ENCODE data around the gene PRKACB.

DNA sequence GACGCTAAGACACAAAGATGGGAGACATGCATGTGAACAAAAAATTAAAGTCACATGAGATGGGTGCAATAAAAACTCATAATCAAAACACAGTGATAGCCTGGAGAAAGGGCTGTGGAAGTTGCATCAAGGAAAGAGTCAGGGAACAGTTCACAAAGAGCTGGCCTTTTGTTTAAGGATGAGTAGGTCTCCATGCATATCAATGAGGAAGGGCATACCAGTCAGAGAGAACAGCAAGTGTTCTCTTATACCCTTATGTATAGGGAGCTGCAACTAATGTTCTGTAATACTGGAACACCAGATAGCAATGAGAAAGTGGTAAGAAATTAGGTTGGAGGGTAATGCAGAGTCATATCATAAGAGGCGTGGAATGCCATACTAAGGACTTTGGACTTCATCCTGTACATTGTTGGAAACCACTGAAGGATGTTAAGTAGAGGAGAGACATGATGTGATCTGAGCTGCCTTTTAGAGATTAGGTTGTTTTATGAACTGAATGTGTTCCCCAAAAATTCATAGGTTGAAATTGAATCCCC, 110.7 kb downstream of the PRKACB start:
- TF ChIP-seq CTCF (IDR thresholded peaks at IDR 0.05) = no peak
- no peak for TF ChIP-seq POLR2A (IDR thresholded peaks at IDR 0.05)

Measured in uterus (tissue), 2 donors.